NCI-H2029 treated with DMSO at 0.1 percent for 48 hours (cell line): Measurements from ENCODE around the gene WDFY1.

ENCODE experiments used
- DNase-seq: peaks from one replicate; lab custom pipeline; 2025; lab: John Stamatoyannopoulos, UW

The WDFY1 gene, protein sequence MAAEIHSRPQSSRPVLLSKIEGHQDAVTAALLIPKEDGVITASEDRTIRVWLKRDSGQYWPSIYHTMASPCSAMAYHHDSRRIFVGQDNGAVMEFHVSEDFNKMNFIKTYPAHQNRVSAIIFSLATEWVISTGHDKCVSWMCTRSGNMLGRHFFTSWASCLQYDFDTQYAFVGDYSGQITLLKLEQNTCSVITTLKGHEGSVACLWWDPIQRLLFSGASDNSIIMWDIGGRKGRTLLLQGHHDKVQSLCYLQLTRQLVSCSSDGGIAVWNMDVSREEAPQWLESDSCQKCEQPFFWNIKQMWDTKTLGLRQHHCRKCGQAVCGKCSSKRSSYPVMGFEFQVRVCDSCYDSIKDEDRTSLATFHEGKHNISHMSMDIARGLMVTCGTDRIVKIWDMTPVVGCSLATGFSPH

DNA sequence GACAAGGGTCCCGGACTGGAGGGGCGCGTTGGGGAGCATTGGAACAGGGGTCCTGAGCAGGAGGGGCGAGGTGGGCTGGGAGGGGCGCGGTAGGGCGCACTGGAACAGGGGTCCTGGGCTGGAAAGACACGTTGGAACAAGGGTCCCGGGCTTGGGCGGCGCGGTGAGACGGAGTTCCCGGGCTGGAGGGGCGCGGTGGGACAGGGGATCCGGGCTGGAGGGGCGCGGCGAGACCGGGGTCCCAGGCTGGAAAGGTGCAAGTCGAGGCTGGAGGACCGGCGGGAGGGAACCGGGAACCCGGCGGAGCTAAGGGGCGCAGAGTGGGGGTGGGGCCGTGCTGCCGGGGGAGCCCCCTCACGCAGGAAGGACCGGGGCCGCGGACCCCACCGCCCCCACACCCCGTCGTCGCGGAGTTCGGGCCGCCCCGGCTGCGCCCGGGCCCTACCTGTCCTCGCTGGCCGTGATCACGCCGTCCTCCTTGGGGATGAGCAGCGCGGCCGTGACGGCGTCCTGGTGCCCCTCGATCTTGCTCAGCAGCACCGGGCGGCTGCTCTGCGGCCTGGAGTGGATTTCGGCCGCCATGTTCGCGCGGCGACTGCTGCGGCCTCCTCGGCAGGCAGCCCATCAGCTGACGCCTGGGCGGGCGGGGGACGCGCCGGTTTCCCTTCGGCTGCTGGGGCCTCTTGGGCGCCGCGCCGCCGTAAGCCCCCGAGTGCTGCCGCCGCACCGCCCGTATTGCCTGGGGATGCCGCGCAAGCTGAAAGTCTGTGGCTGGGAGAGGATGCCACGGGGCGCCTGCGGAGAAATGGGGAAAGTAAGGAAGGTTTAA lies at the start of gene WDFY1:
TSS of gene WDFY1 (minus strand) at position 633 of the 829 bp plus-strand sequence. CDS start at position 582, 51 bp downstream.
- peak; percentile 44 for DNase-seq

DNA sequence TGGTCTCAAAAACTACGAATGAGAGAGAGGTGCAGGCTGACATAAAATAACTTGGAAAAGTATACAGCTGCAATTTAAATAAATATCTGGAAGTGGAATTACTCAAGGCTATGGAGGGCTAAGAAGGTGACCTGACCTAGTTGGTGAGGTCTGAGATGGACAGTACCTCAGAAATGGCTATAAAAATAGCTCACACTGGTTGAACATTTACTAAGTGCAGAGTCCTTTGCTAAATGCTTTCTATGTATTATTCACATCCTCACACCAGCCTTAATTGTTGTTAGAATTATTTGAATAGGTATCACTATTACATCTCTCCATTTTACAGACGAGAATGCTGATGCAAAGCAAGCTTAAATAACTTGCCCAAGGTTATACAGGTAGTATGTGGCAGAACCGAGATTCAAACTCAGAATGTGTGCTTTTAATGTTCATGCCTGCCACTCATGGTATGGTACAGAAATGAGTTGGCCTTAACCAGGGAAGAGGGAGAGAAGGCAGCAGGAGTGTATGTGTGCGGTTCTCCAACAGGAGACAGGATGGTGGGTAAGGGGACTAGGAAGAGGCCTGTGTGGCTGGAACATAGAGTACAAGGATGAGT lies 49.5 kb upstream of the WDFY1 start:
- no peak for DNase-seq

DNA sequence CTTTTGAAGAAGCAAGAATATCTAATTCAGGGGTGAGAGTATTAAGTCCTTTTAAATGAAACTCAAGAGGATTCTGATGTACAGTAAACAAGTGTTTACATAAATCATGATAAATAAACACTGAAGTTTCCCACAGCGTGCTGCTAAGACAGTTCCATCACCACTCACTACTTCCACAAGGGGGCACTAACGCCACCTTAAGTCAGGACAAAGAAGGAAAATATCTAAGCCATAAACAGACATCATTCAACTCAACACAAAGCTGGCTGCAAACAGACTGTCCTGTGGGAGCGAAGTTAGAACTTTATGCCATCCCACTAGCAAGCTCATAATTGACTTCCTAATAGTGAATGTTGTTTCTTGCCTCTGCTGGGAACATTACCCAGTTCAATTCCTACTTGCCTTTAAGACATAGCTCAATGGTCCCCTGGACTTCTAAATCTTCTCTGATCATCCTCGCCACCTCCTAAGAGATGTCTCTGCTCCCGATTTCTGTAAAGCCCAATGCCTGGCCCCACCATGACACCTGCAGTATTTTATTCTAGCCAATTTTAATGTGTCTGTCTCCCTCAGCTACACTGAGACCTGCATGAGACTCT lies 48.6 kb upstream of the WDFY1 start:
- peak; percentile 37 for DNase-seq

DNA sequence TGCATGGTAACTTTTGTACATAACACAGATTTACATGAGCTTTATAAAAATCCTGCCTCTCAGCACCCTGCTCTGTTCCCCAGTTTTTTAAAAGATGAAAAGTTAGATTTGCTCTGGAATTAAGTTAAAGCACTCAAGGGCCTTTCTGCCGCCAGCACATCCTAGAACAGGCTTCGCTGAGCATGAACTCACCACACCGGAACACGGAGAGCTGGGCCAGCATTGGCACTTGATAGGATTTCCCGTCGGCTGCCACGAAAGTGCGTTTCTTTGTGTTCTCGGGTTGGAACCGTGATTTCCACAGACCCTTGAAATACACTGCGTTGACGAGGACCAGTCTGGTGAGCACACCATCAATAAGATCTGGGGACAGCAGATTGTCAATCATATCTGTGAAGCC lies 46.5 kb upstream of the WDFY1 start:
- no peak for DNase-seq

DNA sequence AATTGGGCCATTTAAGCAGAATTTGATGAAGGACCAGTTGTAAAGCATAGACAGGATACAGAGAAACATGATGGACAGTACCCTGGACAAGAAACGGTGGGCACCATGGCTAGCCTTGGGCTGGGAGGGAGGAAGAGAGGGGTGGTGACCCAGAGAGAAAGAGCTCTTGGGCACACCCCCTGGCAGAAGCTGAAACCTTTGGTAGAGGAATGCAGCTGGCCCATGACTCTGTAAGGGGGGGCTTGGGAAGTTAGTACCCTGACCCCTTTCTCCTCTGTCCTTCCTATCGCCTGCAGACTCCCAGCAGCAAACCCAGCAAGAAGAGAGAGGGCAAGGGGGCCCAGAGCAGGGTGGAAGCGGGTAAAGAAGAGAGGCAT lies 44.7 kb upstream of the WDFY1 start:
- DNase-seq, result no peak

DNA sequence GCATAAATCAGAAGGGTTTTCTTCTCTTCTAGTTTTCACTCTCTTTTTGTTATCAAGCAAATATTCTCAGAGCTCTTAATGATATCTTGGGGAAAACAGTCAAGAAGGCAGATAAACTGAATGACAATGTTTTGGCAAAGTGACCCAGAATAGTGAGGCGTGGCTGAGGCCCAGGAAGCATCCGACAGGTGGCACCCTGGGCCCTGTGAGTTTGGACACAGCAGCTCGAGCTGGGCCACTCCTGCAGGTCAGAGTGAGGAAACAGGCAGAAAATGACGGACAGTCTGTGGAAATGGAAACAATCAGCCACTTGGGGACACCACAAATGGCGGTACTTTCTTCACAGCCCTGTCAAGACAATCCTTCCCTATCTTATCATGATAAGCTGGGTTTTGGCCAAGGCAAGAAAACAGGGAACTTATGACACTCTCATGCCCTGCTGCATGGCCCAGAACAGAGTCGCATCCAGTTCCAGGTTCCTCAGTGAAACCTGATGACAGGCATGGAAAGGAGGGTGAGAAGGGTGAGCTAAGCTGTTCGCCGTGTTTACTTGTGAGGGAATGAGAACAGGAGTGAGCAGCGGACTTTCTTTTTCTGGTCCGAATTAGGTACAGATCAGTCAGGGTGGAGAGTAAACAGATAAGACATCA lies 44.2 kb upstream of the WDFY1 start:
- DNase-seq, result no peak

DNA sequence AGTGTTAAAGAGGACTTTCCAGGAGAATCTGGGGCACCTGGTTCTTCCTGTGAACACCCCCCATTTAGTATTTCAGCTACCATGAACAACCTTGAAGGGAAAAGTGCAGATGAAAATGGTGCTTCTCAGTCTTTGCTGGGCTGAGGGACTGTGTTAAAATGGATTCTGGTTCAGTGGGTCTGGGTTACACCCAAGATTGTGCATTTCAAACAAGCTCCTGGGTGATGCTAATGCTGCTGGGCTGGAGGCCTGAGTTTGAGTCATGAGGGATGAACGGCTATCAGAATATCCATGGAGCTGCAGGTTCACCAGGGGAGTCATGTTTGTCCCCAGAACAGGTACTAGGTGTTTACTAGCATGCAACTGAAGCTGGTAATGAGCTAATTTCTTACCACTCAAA lies 36.1 kb upstream of the WDFY1 start:
- DNase-seq, result no peak

DNA sequence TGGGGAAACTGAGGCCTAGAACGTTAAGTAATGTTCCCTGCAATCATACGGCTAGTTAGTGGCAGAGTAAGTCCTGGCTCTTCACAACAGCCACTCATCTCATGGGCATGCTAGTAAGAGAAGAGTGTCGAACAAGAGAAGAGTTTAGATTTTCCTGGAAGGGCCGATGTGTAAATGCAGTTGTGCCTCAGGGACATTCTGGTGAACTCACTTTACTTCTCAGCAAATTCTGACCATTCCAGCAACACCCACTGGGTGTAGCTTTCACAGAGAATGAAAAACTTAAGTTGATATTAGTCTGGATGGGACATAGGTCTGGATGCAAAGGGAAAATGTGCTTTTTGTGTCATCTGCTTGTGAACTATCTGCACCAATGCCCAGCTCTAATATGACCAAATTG lies 35.7 kb upstream of the WDFY1 start:
- DNase-seq, result no peak

DNA sequence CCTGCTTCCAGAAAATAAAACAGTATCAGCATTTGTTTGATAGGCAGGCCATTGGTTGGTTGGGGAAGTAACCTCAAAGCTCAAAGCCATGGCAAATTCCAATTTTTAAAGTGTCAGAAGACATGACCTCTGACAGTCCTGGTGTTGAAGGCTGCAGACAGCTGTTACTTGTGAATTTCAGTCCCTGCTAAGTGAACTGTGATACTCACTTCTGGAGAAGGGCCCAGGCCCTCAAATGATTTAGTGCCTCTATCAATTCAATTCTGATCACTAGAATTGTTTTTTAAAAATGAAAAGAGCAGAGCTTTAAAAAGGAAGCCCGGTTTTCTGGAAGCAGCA lies 35.2 kb upstream of the WDFY1 start:
- no peak for DNase-seq

DNA sequence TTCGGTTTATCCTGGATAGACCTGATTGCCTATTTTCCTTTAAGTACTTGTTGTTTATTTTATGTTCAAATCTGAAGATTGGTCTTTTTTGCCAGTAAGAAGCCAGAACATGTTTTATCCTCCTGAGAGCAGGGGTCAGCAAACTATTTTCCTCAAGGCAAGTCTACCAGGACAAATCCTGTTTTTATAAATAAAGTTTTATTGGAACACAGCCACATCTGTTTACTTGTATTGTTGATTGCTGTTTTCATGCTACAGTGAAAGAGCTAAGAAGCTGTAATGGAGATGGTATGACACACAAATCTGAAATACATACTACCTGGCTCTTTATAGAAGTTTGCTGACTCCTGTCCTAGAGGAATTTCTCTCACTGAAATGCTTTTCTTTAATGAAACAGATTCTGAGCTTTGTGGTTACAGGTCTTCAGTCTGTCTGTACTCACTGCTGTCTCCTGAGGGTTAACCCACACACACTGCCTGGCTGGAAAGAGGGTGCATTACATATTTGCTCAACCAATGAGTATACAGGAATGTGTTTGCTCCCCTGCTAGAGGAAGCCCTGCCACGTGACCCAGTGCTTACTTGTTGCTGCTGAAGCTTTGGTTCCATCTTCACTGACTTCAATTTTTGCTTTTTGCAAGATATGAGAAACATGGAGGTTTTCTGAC lies 34.7 kb upstream of the WDFY1 start:
- DNase-seq, result no peak

DNA sequence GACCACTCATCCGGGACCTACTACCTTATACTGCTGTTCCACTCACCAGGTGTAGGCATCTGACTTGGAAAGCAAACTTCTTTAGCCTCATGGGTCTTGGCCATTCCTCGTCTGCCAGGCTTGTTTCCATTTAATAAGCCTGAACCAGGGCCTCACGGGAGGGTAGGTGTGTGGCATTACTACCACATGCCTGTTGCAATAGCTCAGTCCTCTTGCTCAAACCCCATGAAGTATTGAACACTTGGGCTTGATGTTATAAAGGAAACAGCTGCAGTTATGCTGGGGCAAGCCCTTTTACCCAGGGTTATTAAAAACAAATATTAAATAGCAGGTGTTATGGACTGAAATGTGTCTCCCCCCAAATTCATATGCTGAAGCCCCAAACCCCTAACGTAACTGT lies 33.3 kb upstream of the WDFY1 start:
- DNase-seq, result no peak

DNA sequence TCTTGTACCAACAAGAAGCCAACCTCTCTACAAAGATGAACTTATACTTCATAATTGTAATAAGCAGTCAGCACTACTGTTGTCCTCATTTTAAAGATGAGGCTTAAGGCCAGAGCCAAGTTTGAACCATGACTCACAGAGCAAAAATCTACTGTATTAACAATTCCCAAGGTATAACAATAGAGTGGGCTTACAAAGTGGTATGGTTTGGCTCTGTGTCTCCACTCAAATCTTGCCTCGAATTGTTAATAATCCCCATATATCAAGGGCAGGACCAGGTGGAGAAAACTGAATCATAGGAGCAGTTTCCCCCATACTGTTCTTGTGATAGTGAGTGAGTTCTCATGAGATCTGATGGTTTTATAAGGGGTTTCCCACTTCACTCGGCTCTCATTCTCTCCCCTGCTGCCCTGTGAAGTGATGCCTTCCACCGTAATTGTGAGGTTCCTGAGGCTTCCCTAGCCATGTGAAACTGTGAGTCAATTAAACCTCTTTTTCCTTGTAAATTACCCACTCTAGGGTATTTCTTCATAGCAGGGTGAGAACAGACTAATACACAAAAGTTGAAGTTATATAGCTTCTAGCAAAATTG lies 31.6 kb upstream of the WDFY1 start:
- no peak for DNase-seq

DNA sequence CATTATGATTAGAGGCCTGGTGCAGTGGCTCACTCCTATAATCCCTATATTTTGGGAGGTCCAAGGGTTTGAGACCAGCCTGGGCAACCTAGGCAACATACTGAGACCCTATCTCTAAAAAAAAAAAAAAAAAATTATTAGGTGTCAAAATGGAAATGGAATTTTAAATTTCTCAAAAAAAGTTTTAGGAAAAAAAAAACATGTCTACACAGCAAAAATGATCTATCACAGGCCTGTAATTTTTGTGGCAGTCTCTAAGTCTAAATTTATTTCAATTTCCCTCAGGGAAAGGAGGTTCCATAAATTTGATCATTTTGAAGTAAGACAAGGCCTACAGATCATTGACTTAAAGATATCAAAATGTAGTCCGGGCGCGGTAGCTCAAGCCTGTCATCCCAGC lies 28.5 kb upstream of the WDFY1 start:
- no peak for DNase-seq

DNA sequence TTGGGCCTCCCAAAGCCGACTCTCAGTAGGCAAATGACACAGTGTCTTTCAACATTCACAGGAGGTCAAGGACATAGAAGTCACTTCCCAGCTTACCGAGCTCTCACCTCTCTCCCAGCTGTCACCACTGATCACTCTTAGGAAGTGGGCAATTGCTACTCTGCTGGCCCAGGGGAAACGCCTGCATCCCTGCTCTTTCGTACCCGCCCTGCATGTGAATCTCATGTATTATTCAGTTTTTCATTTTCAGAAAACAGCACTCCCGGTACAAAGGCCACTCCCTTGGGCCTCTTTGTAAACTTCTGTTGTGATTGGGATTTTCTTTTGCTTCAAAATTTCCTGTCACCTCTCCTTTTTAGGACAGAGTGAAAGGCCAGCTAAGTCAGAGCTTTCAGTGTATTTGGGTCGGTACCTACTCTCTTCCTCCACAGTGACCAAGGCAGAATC lies 27.5 kb upstream of the WDFY1 start:
- no peak for DNase-seq

DNA sequence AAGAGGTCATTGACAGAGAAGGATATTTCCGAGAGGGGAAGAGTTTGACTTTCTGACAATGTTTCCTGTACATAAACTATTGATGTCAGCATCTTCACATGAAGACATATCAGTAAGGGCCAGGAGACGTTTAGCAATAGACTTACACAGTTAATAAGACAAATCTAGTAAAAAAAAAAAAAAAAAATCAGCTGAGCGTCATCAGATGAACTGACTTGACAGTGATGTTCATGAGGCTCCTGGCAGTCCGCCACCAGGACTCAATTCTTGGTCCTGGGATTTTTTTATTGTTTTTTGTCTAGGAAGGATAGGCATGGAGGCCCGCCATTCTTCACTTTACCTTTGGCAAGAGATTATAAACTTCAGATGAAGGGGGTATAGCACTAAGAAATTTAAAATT lies 26.6 kb upstream of the WDFY1 start:
- no peak for DNase-seq

DNA sequence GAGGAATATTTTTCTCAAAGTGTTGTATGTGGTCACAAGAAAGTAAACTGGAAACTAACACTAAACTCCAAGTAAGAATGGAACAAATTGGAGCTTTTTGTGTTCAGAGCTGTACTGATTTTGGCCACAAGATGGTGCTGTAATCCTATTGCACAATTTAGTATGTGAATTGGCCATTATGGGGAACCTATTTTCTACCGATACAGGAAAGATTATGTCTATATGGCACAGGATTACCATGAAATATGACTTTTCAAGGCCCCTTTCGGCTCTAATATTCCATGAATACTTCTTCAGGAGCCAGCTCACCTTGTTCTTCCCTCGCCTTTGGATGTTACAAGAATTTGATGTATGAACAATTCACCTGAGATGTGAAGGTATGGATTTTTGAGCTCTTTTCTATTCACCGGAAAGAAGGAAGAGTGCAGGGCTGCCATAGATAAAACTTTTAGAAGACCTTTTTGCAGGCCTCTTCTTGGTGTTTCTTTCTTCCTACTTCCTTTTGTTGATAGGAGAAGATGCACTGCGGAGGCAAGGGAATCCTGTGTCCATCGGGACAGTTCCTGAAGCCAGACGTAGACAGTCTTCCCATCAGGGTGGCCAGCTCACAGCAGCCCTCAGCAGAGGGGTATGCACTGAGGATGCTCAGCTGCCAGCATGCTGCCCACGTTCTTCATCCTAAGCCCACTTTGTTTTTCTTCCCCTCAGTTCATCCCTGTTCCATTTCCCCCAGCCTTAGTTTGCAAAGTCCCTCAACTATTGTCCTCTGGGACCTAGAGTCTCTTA lies 25.4 kb upstream of the WDFY1 start:
- peak; percentile 15 for DNase-seq

DNA sequence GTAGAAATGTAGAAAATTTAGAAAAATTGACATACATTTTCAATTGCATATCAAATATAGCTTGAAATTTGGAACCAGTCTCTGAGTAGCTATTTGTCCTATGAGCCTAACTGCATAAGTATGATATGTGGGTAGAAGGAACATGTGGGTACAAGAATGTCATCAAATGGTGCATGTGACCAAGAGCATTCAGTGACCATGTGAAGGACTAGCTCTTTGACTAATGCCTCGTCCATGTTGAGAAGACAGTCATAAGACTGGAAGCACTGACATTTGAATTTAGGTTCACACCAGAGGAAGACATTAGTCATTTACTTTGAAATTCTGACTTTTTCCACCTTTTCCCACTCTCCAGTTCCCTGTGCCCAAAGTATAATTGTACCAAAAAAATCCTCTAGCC lies 24.7 kb upstream of the WDFY1 start:
- no peak for DNase-seq

DNA sequence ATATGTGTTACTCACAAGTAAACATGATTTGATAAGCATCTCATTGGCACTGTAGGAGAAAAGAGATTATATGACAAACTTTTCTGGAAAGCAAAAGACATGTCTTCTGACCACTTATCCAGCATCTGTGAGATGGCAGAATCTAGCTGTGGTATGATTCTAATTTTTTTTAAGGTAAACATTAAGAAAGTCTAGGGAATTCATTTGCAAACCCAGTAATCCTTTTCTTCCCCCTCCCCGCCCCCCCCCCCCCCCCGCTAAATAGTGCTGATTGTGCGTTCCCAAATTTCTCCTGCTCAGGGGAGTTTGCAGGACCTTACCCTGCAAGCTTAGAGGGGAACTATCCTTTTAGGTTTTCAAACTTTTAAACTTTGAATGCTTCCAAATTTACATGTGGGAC lies 24.2 kb upstream of the WDFY1 start:
- DNase-seq, result no peak

DNA sequence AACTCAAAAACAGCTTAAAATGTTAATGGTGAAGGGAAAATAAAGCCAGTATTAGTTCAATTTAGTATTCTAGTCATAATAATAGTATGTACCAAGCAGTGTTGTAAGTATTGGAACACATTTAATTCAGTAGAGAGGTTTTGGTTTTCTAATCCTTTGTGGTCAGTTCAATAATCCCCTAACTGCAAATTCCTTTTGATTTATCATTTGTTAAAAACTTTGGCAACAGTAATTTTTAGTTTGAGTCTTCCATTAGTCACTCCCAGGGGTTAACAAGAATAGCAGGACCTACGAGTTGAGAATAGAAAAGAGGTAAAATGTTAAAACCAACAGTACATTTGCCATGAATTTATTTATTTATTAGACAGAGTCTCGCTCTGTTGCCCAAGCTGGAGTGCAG lies 22.8 kb upstream of the WDFY1 start:
- DNase-seq, result no peak

DNA sequence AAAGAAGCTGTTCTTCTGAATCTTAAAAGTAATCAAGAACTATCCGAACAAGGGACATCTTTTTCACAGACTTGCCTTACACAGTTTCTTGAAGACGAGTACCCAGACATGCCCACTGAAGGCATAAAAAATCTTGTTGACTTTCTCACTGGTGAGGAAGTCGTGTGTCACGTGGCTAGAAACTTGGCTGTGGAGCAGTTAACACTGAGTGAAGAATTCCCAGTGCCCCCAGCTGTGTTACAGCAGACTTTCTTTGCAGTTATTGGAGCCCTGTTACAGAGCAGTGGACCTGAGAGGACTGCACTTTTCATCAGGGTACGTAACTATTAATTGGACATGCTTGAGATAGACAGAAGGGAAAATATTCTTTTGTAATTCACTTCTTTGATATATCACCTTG lies 14.6 kb upstream of the WDFY1 start:
- no peak for DNase-seq
